Esophagus muscularis mucosa (tissue), 4 donors: Measurements from ENCODE around the gene TENM4.

Experiments
- EP300 ChIP-seq: sonication (generic); formaldehyde crosslinking; IDR thresholded peaks from one replicate; pipeline ENCODE4 v1.6.1; 2017; ENCODE audit warnings: antibody characterized with exemption
- POLR2A ChIP-seq: fragments of 450-650 bp; IDR thresholded peaks from one replicate; pipeline ENCODE4 v1.6.1; 2017; ENCODE audit warnings: antibody characterized with exemption, moderate library complexity, mild to moderate bottlenecking, low read depth
- POLR2AphosphoS5 ChIP-seq, 2 donors: sonication (generic); formaldehyde crosslinking; IDR thresholded peaks; one replicate each; pipeline ENCODE4 v1.6.1; 2017; ENCODE audit warnings: antibody characterized with exemption in 2 of 2
- TF ChIP-seq, protein P1 (sequence below), 3 experiments: fragments of 200-600 bp in 2 of 3; fragments of 450-650 bp in 1 of 3; sonication (generic) in 2 of 3; IDR thresholded peaks; one replicate each; pipeline ENCODE4 v1.5.1; 2017 to 2019; ENCODE audit warnings: antibody characterized with exemption in 3 of 3, mild to moderate bottlenecking in 2 of 3, moderate library complexity in 1 of 3

DNA sequence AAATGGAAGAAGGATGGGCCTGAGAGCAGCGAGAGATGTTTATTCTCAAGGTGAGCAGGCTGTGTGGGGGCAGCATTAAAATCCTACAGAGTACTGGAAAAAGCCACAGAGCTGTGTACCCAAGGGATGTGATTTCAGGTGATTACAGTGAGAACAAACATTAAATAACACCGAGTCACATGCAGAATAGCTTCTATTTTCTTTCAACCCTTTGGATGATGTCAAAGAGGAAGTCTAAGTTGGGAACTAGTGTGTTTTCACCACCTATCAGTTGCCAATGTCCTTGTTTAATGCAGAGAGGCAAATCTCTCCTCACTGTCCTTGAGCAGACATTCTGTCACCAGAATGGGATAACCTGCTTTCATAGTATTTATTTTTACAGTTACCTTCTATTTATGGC, 486.6 kb downstream of the TENM4 start:
- no peak for TF ChIP-seq POLR2A
- no peak for TF ChIP-seq POLR2AphosphoS5 (IDR thresholded peaks at IDR 0.05)
- TF ChIP-seq, protein P1, sequence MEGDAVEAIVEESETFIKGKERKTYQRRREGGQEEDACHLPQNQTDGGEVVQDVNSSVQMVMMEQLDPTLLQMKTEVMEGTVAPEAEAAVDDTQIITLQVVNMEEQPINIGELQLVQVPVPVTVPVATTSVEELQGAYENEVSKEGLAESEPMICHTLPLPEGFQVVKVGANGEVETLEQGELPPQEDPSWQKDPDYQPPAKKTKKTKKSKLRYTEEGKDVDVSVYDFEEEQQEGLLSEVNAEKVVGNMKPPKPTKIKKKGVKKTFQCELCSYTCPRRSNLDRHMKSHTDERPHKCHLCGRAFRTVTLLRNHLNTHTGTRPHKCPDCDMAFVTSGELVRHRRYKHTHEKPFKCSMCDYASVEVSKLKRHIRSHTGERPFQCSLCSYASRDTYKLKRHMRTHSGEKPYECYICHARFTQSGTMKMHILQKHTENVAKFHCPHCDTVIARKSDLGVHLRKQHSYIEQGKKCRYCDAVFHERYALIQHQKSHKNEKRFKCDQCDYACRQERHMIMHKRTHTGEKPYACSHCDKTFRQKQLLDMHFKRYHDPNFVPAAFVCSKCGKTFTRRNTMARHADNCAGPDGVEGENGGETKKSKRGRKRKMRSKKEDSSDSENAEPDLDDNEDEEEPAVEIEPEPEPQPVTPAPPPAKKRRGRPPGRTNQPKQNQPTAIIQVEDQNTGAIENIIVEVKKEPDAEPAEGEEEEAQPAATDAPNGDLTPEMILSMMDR (IDR thresholded peaks at IDR 0.05), result no peak
- no peak for TF ChIP-seq EP300
